NCI-H748 treated with DMSO at 0.1 percent for 48 hours (cell line): ENCODE results near the gene KRT6A.
A peak's percentile ranks its signal among the peaks of the same experiment; 100 is the strongest.
"Not testable (repeated sequence)": the region's sequence is repeated elsewhere in the genome, so short reads cannot be mapped to it uniquely, and the experiment has no call there.

Source experiments
- DNase-seq: peaks from one replicate; lab custom pipeline; 2025; lab: John Stamatoyannopoulos, UW

The KRT6A gene

GRCh38 chr12:52458861-52459260 is 34.2 kb downstream of the KRT6A start:
- no peak for DNase-seq

DNA sequence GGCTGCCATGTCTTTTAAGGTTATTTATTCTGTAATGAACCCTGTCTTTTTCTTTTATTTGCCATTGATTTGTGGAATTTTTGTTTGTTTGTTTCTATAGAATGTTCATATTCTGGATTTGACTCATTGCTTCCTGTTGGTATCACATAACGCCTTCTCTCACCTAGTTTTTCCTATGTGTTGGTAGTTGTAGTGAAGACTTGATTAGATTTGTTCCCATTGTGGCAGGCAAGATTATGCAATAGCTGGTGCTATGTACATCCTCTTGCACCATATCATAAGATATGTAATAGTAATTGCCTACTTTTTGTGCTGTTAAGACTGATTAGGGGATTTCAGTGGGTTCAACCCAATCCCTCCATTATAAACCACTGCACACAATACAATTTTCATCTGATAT is 37.2 kb downstream of the KRT6A start:
- no peak for DNase-seq

GRCh38 chr12:52454411-52455201 is 38.5 kb downstream of the KRT6A start:
- DNase-seq, result peak; percentile 46

GRCh38 chr12:52452101-52452500 is 41.0 kb downstream of the KRT6A start, which contains the start of gene KRT6B:
Gene KRT6B (minus strand): TSS chr12:52452146. CDS start chr12:52452078, 68 bp downstream.
- DNase-seq, result no peak

DNA sequence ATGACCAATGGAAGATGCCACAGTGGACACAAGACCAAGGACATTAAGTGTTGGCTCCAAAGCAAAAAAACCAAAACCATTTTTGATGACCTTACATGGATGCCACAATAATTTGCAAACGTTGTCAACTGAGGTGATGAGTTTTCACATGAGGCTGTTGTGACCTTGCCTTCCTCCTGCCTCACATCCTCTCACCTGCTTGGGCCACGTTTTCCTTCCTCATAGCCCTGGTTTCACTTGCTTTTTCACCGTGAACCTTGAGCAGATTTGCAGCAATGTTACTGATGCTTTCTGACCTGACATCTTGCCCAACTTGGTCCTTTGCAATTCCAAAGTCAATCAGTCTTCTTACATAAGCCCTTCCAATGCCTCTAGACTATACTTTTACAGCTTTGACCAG is 44.8 kb downstream of the KRT6A start:
- no peak for DNase-seq

GRCh38 chr12:52447196-52447595 is 45.9 kb downstream of the KRT6A start:
- not testable (repeated sequence) for DNase-seq

- no peak for DNase-seq
These were observed 46.6 kb downstream of the KRT6A start for GRCh38 chr12:52446367-52447045.

- DNase-seq, result no peak
These were observed 47.2 kb downstream of the KRT6A start for GRCh38 chr12:52445876-52446275.

GRCh38 chr12:52444647-52445595 is 48.1 kb downstream of the KRT6A start:
- no peak for DNase-seq

GRCh38 chr12:52443966-52444365 is 49.1 kb downstream of the KRT6A start:
- no peak for DNase-seq

DNA sequence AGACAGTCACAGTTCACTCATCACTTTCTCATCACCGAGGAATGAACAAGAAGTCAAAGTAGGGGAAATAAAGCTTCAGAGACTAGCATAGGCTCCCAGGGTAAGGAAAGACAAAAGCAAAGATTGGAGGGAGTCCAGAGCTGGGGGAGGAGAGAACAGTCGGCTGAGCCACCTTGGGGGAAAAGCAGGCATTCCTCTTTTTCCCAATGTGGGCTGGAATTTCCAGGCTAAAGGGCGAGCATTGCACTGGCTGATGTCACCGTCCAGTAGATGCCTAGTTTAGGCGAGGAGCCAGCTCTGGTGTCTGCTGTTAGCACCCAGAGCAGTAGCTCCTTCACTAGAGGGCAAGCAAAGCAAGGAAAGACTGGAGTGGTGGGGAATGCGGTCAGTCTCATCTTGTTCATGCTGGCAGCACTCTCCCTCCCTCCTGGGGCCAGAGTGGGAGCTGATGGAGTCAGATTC is 50.4 kb downstream of the KRT6A start:
- no peak for DNase-seq

GRCh38 chr12:52441320-52441911 is 51.6 kb downstream of the KRT6A start:
- no peak for DNase-seq

- DNase-seq, result no peak
These were observed 52.2 kb downstream of the KRT6A start for GRCh38 chr12:52440821-52441319.

DNA sequence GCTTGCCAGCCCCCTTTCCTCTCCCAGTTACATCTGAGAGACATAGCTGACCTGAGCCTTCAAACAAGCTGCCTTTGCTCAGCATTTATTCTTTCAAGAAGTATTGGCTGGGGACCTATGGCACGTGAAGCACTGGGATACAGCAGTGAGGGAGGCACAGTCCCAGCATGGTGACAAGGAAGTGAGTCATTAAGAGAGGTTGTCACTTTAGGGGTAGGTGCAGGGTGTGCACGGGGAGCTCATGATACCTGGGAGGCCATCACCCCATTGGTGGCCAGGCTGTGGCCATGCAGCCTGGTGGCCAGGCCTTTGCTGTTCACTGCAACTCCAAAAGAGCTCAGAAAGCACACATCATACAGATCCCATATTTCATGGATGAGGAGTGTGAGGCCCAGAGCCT is 53.2 kb downstream of the KRT6A start:
- DNase-seq, result no peak

DNA sequence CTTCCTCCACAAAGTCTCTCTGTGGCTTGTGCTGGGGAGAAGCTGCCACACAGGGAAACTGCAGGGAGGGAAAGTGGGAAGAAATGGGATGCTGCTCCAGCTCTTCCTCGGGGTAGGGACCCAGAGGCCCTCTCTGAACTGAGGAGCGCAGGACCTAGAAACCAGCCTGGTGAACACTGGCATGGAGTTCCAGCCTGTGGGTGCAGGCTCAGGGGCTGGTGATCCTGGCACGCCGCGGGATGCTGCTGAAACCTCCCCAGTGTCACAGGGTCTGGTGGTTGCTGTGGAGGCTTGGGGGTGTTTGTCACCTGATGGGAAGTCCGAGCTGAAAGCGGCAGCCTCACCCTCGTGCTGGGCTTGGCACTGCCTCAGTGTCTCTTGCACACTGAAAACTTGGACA is 53.6 kb downstream of the KRT6A start:
- DNase-seq, result no peak

GRCh38 chr12:52438305-52439301 is 54.5 kb downstream of the KRT6A start:
- DNase-seq, result no peak

GRCh38 chr12:52437508-52437907 is 55.5 kb downstream of the KRT6A start:
- no peak for DNase-seq
